ENCODE results near the gene BCOR.

BCOR gene

DNA sequence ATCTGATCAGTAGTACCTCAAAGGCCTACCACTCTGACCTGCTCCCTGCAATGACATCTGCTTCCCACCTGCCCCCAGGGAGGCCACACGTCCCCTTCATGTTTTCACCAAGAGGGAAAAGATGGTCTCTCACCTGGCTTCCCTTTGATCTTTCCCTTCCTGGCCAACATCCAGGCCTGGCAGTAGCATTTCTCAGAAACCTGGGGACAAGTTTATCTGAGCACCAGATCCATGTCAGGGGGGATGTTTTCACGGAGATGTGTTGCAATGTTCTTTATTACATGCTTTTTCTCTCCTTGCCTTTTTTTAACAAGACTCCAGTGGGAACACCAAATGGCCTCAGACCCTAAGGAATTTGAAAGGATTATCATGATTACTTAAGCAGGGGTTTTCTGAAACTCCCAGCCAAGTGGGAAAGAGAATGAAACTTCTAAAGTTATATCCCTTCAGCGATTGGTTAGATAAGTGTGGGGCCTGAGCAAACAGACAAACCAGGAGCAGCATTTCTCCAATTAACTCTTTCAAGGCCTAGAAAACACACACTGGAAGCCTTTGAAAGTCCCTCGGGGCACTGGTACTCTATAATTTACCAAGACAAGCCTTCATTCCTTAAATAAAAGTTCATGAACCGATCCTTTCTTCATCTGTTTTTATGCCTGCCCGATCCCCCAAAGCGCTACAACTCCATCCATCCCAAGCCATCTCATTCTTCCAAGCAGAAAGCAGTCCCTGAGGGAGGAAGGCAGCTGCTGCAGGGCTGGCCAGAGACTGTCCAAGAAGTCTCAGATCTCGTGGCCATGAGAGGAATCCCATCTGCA is 94.1 kb downstream of the BCOR start:
- Mint-ChIP-seq H3K4me1 (peaks cover 6% of the 10 kb centered on the region), H3K36me3 (ENCODE audit: insufficient read depth) (no peaks in the 10 kb centered on the region), H3K9me3 (no peaks in the 10 kb centered on the region), H3K4me3 (no peak overlapping the region), H3K27me3 (peaks cover 26% of the 10 kb centered on the region), H3K27ac (ENCODE audit: low read depth) (no peak overlapping the region)
- ATAC-seq (replicated peaks; ENCODE audit: extremely low read depth, poor library complexity, severe bottlenecking), result no peak
- no peak for DNase-seq (ENCODE audit: low spot score in 2 of 2)

- H3K36me3 Mint-ChIP-seq (ENCODE audit: insufficient read depth), result no peaks in the 10 kb centered on the region
- DNase-seq (ENCODE audit: low spot score in 2 of 2), result no peak
- no peak for ATAC-seq (replicated peaks; ENCODE audit: extremely low read depth, poor library complexity, severe bottlenecking)
- no peak overlapping the region for H3K4me3 Mint-ChIP-seq
- H3K27ac Mint-ChIP-seq (ENCODE audit: low read depth), result no peak overlapping the region
- H3K9me3 Mint-ChIP-seq, result no peaks in the 10 kb centered on the region
- H3K4me1 Mint-ChIP-seq, result peaks cover 6% of the 10 kb centered on the region
- peaks cover 24% of the 10 kb centered on the region for H3K27me3 Mint-ChIP-seq
These were observed 94.7 kb downstream of the BCOR start for GRCh38 chrX:40003071-40003427.
